GM11168 (cell line): Measurements from ENCODE around the gene MYORG.
"Not testable (repeated sequence)": the region's sequence is repeated elsewhere in the genome, so short reads cannot be mapped to it uniquely, and the experiment has no call there.

ENCODE experiments used
- in situ Hi-C: fragments of 300-500 bp; cut with MboI; formaldehyde crosslinking; loops from one replicate; pipeline ENCODE4 v1.12.0; 2022; ENCODE audit warnings: low sequenced_read_pairs; ENCODE audit not compliant: unreplicated experiment

The MYORG gene

DNA sequence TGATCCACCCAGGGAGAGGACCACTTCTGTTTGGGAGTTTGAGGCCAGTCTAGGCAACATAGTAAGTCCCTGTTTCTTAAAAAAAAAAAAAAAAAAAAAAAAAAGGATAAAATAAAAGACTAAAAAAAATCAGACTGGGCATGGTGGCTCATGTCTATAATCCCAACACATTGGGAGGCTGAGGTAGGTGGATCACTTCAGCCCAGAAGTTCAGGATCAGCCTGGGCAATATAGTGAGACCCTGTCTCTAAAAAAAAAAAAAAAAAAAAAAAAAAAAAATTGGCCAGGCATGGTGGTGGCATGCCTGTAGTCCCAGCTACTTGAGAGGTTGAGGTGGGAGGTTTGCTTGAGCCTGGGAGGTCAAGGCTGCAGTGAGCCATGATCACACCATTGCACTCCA is 38.6 kb downstream of the MYORG start:
- in situ Hi-C loops, result not testable (repeated sequence)

- in situ Hi-C loops, result no loop called here
Observed at GRCh38 chr9:34337403-34337802, 39.3 kb downstream of the MYORG start.

- in situ Hi-C loops, result no loop called here
Observed at GRCh38 chr9:34335376-34335775, 41.3 kb downstream of the MYORG start.

- in situ Hi-C loops, result no loop called here
Observed at GRCh38 chr9:34334916-34335315, 41.8 kb downstream of the MYORG start.

DNA sequence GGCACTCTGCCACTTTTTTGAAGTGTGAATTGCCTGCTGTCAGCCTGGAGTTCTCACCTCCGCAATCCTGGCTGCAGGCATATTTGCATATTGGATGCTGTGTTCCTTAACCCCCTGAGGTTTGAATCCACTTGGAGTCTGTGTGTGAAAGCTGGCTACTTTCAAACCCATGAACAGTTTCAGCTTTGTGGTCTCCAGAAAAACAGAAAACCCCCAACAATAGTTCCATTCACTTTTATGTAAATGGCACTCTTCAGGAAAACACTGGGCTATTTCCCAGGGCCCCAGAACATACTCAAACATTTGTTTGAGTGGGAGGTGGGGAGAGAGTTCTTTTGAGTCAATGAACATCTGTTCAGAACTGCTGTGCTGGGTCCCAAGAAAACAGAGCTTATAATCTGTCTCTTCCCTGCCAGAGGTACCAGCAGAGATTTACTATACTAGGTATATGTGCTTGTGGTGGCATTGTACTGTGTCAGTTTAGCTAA is 42.3 kb downstream of the MYORG start:
- in situ Hi-C loops, result no loop called here

- in situ Hi-C loops, result no loop called here
Observed at GRCh38 chr9:34333836-34334235, 42.9 kb downstream of the MYORG start.

DNA sequence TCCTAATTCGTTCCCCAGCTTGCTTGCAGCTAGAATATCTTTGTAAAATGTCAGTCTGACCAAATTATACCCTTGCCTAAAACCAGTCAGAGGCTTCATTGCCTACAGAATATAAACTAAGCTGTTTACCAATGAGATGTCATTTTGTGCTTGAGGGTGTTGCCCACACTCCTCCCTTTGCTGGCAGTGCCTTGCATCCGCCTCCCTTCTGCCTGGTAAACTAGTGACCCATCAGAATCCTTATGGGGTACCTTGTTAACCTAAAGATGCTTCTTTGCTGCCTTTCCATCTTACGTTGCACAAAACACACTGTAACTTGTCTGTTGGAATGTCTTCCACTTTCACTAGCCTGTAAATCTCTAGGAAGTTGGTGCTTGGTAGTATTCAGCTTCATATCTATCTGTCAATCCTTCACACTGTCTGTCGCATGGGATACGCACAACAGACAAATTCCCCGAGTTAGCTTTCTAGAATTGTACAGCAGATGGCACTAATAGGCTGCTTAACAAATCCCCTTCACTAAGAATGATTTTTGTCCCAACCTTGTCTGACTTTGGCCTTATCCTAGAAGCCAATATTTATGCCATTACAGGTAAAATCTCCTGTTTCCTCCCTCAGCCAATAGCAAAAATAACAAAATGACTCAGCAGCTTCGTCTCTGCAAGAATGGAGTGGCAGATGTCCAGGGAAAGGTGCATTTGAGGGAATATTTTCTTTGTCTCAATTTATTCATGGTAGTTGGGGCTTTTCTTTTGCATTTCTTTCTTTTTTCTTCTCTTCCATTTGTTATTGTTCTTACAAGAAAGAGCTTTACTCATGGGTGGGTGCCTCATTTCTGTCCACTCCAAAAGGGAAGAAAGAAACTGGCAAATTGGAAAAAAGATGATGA is 44.4 kb downstream of the MYORG start:
- in situ Hi-C loops, result no loop called here

DNA sequence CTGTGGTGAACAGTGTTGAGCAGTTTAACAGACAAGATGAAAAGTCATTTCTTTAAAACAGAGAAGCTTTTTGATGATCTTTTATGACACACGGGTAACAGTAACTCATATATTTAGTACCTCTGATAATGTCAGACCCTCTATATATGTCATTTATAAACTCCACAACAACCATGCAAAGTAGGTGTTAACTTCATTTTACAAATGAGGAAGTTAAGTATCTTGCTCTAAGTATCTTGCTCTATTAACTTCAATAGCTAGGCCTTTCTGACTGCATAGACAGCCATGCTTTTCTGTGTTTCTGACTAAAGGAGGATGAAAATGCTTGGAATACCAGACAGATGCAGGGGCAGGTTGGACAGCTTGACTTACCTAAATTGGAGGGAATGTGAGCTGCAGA is 45.5 kb downstream of the MYORG start:
- in situ Hi-C loops, result no loop called here

DNA sequence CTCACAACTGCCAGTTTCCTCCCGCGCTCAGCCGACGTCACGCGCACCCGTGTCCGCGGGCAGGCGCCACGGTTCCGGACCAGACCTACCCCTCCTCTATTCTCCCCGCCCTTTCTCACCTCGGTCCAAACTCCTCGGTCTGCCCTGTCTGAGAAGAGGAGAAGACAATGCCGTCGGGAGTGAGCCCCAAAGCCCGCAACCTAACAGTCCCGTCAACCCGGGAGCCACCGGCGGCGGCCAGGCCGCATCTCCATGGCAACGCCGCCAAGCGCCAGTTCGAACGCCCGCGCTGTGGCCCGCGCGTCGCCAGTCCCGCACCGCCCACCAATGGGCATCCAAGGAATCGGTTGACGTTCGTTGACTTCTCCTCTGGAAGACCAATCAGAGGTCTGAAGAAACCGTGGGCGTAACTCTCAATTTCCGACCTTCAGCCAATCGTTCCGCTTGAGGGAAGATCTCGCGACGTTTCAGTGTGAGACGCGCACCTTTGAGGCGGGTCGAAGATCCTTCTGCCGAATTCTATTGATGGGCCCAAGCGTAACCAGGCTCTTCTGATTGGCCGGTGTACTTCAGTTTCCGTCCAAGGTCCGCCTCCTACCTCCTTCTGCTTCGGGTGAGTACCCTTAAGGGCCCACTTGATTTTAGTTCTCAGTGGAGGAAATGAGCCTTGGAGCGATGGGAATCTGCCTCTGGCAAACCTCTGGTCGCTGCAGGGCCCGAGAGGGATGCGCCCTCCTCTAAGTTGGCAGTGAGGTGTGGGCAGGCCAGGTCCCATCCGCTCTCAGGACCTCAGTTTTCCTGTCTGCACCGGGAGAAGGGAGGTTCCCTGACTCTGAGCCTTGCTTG is 47.5 kb downstream of the MYORG start, which contains the start of the genes KIF24 and NUDT2:
KIF24 (minus strand) TSS at position 282 of the 846 bp plus-strand sequence. CDS start 17,922 bp downstream, outside the sequence.
NUDT2 (plus strand) TSS at position 583 of the 846 bp plus-strand sequence. CDS start 9,471 bp downstream, outside the sequence.
- in situ Hi-C loops, result no loop called here

DNA sequence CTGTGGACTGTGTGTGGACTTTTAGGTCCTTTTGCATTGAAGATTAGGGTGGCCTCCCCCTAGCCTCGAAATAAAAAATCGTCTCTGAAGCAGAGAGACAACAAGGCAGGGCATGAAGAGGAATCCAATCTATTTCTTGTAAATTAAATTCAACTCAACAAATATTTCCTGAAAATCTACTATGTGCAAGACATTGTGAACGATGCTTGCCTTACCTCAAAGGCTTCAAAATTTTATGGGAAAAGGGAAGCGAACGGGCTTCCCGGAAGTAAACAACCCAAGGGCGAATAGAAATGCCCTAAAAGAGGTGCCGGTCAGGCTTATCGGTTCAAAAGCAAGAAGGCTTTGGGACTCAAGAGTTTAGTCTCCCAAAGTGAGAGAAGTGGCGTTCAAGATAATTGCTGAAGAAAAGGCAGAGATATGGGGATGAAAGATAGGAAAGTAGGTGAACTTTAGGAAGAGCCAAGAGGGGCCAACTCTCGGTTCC is 48.2 kb downstream of the MYORG start:
- in situ Hi-C loops, result no loop called here

DNA sequence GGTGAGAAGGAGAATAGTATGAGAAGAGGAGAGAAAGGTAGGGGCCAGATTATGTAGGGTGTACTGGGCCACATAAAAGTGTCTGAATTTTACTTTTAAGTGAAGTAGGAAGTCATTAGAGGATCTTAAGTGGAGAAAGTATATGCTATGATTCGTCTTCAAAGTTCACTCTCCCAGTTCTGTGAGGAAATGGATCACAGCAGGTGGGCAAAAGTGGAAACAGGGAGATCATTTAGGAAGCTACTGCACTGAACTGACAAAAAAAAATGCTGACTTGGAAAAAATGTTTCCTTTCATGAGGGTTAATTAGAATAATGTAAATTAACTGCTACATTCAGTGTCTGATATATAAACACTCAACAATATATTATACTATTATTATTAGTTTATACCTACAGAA is 50.0 kb downstream of the MYORG start:
- in situ Hi-C loops, result no loop called here

GRCh38 chr9:34322899-34323591 is 53.7 kb downstream of the MYORG start:
- in situ Hi-C loops, result no loop called here

GRCh38 chr9:34321451-34321850 is 55.2 kb downstream of the MYORG start:
- in situ Hi-C loops, result no loop called here

- in situ Hi-C loops, result no loop called here
Observed at GRCh38 chr9:34318163-34318790, 58.4 kb downstream of the MYORG start.

DNA sequence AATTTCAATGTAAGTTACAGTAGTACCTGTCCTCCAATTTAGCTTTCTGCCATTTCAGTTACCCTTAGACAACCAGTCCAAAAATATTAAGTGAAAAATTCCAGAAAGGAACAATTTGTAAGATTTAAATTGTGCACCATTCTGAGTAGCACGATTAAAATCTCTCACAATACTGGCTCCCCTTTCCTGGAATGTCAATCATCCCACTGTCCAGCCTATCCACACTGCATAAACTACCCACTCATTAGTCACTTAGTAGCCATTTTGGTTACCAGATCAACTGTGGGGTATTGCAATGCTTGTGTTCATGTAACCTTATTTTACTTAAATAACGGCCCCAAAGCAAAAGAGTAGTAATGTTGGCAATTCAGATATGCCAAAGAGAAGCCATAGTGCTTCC is 59.3 kb downstream of the MYORG start:
- in situ Hi-C loops, result no loop called here
